Stimulated activated CD4-positive, alpha-beta T cell treated with anti-CD3 and anti-CD28 coated beads, TNF-alpha, amount 100 ng/mL, for 48 hours (primary cell): Measurements from ENCODE around the gene IL32.
A peak's percentile ranks its signal among the peaks of the same experiment; 100 is the strongest.

Experiments
- DNase-seq, 3 donors: peaks; one replicate each; pipeline ENCODE4 v3.0.0-alpha.2; 2020; ENCODE audit warnings: low read depth in 3 of 3

IL32 gene

DNA sequence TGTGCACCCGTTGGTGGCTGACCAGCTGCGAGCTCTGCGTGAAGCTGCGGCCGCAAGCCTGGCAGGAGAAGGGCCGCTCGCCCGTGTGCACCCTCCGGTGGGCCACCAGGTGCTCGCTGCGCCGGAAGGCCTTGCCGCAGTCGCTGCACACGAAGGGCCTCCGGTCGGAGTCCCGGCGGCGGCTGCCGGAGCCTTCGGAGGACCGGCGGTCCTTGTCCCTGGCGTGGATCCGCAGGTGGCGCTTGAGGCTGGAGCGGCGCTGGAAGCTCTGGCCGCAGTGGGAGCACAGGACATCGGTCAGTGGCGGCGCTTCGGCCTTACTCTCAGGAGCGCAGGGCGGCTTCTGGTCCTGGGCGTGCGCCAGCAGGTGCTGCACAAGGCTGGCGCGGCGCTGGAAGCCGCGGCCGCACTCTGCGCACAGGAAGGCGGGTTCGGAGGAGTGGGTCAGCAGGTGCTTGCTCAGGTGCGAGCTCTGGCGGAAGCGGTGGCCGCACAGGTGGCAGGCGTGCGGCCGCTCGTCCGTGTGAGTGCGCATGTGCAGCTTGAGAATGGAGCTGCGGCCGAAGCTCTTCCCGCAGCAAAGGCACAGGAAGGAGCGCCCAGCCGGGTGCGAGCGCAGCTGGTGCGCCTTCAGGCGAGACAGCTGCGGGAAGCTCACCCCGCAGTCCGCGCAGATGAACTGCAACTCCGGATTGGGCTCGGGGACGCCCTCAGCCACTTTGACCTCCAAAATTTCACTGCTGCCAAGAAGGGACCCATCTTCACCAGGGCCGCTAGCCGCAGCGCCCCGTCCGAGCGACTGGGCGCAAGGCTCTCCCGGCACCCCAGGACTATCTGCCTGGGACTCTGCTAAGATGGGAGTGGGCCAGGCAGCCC lies 24.5 kb downstream of the IL32 start:
- DNase-seq: no peak

DNA sequence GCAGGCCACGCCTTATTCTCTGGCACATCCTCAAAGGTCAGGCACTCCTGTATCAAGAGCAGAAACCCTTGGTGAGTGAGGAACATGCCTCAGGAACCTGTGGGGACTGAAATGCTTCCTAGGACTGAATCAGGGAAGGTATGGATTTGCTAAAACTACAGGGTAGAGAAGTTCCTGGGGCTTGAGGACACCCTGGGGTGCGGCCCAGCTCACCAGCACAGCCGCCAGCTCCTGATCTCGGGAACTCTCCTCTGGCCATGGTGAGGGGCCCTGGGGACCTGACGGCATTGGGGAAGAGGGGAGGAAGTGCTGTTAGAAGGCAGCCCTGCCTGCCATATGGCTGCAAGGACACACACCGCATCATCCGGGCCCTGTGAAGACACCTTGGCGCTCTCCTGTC lies 26.1 kb downstream of the IL32 start:
- no peak for DNase-seq

DNA sequence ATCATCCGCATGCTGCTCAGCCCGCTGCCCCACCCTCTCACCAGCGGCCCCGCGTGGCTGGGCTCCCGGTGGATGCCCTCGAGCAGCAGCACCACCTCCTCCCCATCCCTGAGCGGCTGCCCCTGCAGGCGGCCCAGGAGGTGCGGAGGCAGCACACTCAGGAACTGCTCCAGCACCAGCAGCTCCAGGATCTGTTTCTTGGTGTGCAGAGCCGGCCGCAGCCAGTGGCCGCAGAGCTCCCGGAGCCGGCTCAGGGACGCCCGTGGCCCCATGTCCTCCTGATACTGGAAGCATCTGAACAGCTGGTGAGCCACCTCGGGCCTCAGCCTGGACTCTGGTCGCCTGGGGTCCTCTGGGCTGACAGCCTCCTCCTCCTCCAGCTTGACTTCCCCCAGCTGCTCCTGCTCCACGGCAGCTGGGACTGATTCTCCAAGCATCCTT lies 27.1 kb downstream of the IL32 start:
- no peak for DNase-seq

DNA sequence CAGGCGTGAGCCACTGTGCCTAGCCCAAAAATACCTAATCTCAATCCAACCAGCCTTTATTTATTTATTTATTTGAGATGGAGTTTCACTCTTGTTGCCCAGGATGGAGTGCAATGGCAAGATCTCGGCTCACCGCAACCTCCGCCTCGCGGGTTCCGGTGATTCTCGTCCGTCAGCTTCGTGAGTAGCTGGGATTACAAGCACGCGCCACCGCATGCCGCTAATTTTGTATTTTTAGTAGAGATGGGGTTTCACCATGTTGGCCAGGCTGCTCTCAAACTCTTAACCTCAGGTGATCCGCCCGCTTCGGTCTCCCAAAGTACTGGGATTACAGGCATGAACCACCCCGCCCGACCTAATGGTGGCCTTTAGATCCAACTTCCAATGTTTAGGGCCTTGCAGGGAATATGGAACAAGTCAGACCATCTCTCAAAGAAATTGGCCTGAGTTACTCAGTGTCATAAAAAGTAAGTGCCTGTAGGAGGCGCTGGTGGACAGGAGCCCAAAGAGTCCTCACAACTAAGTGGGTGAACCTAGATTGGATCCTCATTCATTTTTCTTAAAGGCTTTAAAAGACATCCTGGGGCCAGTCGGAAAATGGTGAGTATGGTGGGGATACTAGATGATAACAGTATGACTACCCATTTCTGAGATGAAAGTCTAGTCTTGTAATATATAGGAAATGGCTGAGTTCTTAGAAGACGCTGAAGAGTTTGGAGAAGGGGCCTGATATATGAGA lies 29.0 kb downstream of the IL32 start:
- no peak for DNase-seq

DNA sequence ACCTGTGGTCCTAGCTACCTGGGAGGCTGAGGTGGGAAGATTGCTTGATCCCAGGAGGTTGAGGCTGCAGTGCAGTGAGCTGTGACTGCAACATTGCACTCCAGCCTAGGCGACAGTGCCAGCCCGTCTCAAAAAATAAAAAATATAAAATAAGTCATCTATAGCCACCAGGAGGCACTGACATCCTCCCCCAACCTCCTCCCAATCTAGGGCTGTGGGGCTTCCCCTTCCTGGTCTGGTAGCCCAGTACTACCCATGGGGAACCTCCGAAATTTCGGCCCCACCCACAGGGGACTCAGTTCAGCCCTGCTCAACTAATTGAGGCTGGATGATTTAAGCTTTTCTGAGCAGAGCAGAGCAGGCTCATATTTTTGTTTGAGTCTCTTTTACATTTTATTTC lies 30.4 kb downstream of the IL32 start:
- peak in 1 of 3 donors; percentile 49 for DNase-seq

DNA sequence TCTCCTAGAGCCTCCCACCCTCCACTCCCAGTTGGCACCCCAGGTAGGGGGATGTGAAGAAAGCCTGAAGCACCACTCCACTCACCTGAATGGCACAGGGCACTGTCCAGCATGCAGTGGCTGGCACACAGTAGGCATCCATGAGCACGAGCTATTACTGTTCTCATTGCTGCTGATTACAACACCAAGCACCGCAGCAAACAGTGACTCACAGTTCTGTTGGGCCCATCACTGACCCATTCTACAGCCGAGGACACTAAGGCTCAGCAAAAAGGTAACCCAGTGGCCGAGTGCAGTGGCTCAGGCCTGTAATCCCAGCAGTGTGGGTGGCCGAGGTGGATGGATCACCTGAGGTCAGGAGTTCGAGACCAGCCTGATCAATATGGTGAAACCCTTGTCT lies 30.9 kb downstream of the IL32 start:
- DNase-seq: no peak

DNA sequence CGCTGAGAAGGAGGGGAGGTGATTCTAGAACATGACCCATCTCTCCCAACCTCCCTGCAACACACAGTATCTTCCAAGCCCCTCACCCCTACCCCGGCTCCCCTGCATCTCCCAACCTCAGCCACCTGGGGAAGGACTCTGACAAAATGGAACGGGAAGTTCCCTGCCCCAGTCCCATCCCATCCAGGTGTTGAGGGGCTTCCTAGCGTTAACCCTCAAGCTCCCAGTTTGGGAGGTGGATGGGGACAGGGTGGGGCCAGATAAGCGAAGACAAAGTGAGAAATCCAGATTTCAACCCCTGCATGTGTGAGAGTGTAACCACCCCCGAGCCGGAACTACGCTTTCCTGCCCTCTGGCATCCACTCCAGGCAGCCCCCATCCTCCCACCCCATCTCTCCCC lies 31.8 kb downstream of the IL32 start:
- DNase-seq: no peak

DNA sequence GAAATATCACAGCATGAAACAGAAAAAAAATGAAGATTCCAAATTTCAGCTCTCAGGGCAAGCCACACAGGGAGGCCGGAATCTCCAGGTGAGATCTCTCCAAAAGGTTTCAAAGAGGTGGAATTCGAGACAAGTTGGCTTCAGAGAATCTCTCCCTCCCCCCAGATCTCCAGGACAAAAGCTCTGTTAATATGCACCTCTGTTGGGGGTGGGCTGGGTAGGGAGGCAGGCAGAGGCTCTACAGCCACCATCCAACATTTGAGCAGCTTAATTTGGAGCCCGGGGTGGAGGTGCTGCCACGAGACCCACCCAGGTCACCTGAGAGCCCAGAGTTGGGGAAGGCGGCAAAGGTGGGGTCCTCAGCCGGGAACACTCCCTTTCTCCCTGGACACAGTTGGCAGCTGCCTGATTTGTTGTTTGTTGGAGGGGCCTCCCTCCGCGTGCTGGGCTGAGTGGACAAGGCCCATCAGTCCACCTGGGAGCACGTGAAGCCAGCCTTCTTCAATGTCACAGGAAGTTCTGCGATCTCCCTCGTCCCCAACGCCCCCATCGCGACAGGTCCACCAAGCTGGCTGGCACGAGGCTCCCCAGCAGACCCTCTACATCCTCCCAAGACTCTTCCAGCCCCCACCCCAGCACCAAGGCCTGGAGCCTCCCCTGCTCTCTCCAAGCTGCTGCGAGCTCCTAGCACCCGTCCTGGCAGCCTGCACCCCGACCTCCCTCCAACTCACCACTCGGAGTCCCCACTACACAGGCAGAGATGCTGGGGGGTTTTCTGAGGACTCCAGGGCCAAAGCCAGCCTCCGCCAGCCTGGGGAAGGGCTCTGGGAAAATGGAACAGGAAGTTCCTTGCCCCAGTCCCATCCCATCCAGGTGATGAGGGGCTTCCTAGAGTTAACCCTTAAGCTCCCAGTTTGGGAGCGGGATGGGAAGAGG lies 33.3 kb downstream of the IL32 start, which contains the start of gene ZSCAN10:
TSS of gene ZSCAN10 (minus strand) at position 836 of the 936 bp plus-strand sequence. CDS start 6,357 bp downstream, outside the sequence.
- DNase-seq: no peak

DNA sequence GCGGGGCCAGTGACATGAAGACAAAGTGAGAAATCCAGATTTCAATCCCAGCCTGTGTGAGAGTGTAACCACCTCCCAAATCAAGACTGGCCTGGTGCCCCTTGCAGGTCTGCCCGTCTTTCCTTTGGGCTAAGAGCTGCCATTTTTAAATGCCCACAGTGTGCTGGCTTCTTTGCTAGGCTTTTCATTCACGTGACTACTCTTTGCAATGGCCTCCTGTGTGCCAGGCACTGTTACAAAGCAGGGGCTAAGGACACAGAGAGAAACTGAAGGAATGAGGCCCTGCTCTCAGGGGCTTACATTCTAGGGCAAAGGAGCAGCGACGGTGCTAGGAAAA lies 33.9 kb downstream of the IL32 start:
- DNase-seq: no peak

DNA sequence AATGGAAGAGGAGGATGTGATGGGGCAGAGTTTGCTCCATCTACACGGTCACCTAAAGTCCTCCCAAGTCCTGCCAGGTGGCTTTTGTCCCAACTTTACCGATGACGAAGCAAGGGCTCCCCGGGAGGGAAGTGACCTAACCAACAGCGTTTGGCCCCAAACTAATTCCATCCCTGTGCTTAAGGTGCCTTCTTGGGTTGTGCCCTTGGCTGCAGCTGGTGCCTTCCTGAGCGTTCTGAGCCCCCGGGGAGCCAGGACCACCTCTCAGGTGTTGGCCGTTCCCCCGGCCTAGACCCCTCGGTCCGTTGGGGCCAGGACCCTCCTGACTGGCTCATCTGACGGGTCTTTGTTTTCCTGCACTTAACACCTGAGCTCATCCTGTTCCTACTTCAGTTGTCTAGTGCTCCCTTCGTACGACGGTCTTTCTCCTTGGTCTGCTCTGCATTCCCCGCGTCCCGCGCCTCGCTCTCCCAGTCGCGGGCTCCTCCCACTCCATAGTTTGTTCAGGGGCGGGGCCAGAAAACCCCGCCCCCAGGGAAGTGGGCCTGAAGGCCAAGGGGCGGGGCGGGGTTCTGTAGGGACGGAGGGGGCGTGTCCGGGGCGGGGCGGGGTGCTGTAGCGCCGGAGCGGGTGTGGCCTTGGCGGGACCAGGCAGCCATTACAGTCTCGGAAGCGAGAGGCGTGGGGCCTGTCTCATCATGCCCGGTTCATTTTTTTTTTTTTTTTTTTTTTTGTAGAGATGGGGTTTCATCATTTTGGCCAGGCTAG lies 34.5 kb downstream of the IL32 start:
- peak; percentile 90 to 99 (median 94) for DNase-seq

DNA sequence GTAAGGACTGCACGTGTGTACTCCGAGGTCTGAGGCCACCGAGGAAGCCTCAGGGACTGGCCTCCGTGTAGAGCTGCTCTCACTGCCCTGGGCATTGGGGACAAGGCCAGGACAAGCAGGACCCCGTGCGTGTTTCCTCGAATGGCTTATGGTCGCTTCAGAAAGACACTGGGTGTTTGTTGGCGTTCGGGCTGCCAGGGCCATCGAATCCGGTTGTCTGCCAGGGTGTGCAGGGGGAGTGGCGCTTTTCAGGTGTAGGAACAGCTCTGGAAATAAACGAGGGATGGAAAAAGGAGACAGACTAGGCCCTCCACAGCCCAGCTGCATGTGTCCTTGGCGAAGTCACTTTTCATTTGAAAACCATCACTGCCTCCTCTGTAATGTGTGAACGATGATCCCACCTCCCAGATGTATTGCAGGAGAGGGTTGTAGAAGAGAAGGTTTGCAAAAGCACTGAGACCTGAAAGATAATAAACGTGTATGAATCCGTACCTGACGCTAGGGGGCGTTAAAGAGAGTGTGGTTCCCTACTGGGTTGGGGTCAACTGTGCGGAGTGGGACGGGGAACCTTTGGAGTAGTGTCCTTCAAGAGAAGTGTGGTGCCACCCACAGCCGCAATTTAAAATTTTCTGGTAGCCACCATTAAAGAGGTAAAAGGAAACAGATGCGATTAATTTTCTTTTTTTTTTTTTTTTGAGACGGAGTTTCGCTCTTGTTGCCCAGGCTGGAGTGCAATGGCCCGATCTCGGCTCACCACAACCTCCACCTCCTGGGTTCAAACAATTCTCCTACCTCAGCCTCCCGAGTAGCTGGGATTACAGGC lies 35.8 kb downstream of the IL32 start:
- peak in 2 of 3 donors; percentile 37 to 61 for DNase-seq

DNA sequence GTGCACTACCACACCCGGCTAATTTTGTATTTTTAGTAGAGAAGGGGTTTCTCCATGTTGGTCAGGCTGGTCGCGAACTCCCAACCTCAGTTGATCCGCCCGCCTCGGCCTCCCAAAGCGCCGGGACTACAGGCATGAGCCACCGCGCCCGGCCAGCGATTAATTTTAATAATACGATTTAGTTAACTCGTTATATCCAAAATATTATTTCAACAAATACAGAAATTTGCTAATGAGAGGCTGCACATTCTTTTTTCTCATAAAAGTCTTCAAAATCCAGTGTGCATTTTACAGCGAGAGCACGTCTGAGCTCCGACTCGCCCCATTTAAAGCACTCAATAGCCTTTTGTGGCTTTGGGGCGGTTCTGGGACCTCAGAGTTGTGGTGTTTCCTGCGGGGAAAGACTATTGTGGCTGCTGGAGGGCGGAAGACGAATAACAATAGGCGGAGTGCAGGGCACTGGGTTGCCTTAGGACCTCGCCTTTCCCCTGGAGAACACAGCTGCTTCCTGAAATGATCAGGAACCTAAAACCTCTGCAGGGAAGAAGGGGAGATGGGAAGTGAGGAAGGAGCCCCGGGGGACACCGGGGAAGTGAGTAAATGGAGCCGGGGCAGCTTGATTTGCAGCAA lies 36.5 kb downstream of the IL32 start:
- DNase-seq: no peak

DNA sequence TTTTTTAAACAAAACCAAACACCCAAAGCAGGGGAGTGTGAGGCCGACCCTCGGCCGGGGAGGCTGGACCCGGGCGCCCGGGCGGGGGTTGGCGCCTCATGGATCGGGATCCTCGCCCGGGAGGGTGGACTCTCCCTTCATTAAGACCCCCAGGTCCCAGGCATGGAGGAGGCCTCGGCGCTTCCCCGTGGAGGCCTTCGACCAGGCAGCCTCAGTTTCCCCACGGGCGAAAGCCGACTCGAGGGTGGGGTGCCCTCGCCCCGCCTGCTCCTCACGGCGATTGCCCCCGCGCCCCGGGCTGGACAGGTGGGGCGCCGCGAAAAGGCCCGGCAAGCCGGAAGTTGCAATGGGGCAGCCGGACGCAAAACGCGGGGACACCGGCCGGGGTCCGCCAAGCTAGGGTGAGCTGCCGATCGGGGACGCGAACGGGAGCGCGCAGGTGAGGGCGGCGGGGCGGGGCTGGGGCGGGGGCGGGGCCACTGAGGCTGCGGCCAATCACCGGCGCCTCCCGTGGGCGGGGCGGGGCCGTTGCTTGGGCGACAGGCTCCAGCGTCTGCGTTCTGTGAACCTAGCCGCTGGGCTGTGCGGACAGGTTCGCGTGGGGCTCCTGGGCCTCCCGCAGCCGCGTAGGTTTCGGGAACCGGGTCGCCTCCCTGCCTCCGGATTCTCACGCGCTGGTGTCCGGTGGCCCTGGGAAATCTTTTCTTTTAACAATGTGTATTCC lies 40.9 kb downstream of the IL32 start:
- peak; percentile 85 to 91 (median 85) for DNase-seq

DNA sequence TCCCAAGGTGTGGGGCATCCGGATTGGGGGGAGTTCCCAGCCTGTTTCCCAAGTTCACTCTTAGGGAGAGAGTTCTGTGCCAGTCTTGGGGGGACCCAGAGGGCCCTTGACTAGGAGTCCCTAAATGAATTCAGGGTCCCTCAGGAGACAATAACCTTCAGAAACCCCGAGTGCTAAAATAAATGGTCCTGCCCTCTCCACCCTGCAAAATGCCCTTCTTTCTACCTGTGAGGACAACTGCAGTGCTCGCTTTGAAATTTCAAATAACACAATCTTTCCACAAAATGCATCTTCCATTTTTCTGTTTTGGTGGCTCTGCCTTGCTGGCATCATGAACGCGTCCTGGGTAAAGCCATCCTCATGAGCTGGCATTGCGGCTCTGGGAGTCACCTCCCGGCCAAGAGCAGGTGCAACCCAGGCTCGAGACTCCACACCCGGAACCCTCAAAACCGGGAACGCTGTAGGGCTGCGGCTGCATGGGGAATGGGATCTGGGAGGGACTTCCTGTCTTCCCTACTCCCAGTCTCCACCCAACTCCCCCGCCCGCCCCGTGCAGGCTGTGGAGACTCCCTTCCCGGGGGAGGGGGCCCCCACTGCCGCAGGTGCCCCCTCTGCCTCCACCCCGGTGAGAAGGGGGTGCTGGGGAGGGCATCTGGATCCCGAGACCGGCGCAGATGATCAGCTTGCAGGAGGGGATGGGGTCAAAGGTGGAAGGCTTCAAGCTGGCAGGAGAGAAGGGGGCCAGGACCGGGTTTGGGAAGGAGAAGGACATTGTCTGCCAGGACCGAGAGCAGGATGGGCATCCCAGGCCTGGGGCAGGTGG lies 46.8 kb downstream of the IL32 start, which contains the start of gene ZNF205:
TSS of gene ZNF205 (plus strand) at position 529 of the 823 bp plus-strand sequence. CDS start 845 bp downstream, outside the sequence.
- no peak for DNase-seq

DNA sequence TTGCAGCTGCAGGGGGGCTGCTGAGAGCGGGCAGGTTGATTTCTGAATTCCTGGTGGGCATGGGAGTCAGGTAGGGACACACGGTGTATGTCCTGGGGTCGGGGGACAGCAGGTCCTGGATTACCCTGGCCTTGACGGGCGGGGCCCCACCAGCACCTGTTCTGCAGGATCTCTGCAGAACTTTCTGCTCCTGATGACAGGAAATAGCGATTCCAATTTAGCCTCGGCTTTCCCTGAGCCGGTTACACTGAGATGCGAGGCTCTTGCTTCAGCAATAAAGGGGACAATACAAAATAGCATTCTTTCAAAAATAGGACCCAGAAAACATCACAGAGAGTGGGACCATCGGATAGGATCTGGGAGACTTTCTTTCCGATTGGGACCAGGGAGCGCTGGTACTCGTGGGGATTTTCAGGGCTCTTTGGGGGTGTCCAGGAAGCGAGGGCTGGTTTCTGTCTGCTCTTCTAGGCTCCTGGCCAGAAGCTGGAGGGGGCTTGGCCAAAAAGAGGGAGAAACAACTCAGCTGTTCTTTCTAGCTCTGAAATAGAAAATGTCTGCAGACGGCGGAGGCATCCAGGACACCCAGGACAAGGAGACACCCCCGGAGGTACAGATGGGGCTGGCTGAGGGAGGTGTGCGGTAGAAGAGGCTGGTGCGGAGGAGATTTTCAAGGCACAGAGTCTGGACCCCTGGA lies 47.6 kb downstream of the IL32 start:
- no peak for DNase-seq

DNA sequence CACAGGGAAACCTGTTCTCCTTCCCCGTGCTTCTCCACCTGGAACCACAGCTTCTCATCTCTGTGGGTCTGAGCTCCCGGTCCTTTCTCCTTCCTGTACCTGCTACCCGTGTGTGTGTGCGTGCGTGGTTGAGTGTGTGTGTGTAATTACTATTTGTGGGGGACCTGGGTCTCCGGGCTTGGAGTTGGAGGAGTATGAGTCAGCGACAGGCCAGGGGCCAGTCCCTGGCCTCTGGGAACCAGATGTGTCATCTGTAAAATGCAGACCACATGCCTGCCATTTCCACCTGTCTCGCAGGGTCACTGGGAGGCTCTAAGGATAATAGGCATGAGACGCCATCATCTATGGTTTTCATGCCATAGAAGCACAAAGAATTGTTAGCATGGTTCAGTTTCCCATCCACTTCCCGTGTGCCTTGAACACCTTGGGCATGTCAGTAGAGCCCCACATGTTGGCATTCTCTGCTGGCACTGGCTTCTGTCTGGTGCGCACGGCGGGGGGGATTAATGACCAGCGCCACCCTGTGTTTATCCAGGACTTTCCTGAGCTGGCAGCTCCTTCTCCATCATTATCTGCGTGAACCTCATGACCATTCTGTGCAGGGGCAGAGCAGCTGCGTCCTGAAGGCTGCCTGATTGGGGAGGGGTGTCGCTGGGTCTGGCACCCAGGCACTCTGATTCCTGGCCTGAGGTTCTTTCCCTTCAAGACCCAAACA lies 48.5 kb downstream of the IL32 start:
- no peak for DNase-seq

DNA sequence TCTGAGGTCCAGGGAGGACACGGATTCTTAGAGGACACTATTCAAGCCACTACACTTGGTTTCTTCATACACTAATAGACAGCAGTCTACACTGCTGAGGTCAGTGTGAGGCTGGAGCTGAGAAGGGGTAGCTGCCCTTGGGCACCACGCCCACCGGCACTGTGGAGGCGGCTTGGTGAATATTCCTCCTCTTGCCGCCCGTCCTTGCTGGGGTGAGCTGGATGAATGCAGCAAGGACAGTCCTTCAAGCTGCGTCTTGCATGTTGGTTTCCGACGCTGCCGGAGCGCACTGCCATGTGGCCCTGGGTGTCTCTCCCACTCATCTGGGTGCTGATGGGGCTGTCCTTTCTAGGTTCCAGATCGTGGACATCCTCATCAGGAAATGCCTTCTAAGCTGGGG lies 49.6 kb downstream of the IL32 start:
- no peak for DNase-seq
